ENCODE results near the gene C2CD5.

DNA sequence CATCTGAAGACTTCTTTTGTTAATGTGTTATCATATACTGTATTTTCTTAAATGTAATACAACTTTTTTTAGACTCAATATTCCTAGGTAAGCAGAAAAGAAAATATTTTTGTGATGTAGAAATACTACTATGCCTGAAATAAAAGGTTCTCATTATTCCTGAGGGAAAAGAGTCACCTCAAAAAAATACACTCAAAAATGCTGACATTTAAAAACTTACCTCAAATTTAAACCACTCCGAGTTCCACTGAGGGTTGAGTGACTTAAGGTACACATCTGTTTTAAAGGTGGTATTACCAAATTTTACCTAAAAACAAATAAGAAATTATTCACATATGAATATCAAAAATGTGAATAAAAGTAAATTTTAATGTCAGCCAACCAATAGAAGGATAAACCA lies 9.3 kb downstream of the C2CD5 start:
- TF ChIP-seq, protein P1, sequence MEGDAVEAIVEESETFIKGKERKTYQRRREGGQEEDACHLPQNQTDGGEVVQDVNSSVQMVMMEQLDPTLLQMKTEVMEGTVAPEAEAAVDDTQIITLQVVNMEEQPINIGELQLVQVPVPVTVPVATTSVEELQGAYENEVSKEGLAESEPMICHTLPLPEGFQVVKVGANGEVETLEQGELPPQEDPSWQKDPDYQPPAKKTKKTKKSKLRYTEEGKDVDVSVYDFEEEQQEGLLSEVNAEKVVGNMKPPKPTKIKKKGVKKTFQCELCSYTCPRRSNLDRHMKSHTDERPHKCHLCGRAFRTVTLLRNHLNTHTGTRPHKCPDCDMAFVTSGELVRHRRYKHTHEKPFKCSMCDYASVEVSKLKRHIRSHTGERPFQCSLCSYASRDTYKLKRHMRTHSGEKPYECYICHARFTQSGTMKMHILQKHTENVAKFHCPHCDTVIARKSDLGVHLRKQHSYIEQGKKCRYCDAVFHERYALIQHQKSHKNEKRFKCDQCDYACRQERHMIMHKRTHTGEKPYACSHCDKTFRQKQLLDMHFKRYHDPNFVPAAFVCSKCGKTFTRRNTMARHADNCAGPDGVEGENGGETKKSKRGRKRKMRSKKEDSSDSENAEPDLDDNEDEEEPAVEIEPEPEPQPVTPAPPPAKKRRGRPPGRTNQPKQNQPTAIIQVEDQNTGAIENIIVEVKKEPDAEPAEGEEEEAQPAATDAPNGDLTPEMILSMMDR (IDR thresholded peaks at IDR 0.05): no peak
- TF ChIP-seq POLR2A (IDR thresholded peaks at IDR 0.05): no peak
